ENCODE results near the gene ZGRF1. TPM values are rescaled to one million over a fixed set of nuclear protein-coding genes. Genes with fewer than 3 reads are reported as not detected.
"Not testable (repeated sequence)": the region's sequence is repeated elsewhere in the genome, so short reads cannot be mapped to it uniquely, and the experiment has no call there.

The ZGRF1 gene
- total and polyA plus RNA-seq, 2 donors (not counting 1 experiment from before 2014, with no cell fraction given) = 4.6 to 13.0 TPM

- Mint-ChIP-seq H3K9me3 (ENCODE audit: insufficient read depth) (no peaks in the 10 kb centered on the region), H3K27ac (no peak overlapping the region), H3K4me3 (no peak overlapping the region), H3K27me3 (peaks cover 43% of the 10 kb centered on the region), H3K4me1 (no peaks in the 10 kb centered on the region)
- H3K4me2 ChIP-seq (replicated peaks; ENCODE audit: low read depth, low read length, poor library complexity, severe bottlenecking) = no peak overlapping the region
- H3K36me3 ChIP-seq (replicated peaks in 1 of 2; ENCODE audit: control extremely low read depth in 1 of 2, control insufficient read depth in 1 of 2, extremely low read depth in 1 of 2, insufficient read depth in 2 of 2, low read length in 1 of 2) = no peaks in the 10 kb centered on the region
- 86% methylated on average over 3 of the region's 5 CpGs for WGBS (ENCODE audit: insufficient coverage)
- no peak overlapping the region for H3K9ac ChIP-seq (ENCODE audit: low read length)
- H3K9me3 ChIP-seq (ENCODE audit: control extremely low read depth in 1 of 3, control insufficient read depth in 2 of 3, insufficient read depth in 1 of 3, low read length in 2 of 3) = no peaks in the 10 kb centered on the region
- H3K4me1 ChIP-seq (ENCODE audit: control insufficient read depth in 2 of 2, insufficient read depth in 2 of 2, low read length in 2 of 2) = no peaks in the 10 kb centered on the region
- ChIA-PET CTCF (interaction anchor here (0.8 to 3.5 kb wide), 3 partner anchors 10 to 260 kb away, joined by 3 to 16 read pairs (median 4); no protein-coding TSS in a partner anchor), POLR2A (no interaction called here)
- ATAC-seq (ENCODE audit: low read depth) (no peak), DNase-seq (no peak)
- intact Hi-C loops (cut with micrococcal nuclease) = no loop called here
- H3K27ac ChIP-seq (ENCODE audit: low read length in 2 of 2) = no peak overlapping the region
- TF ChIP-seq CTCF (IDR thresholded peaks at IDR 0.05) = no peak
- no peak for TF ChIP-seq EZH2 (IDR thresholded peaks at IDR 0.05; ENCODE audit: borderline replicate concordance, insufficient read depth, low read depth, low read length, poor library complexity, severe bottlenecking)
- no peak overlapping the region for H2AFZ ChIP-seq (ENCODE audit: insufficient read depth, low read depth, low read length, poor library complexity, severe bottlenecking)
- H3K79me2 ChIP-seq (ENCODE audit: control insufficient read depth, insufficient read depth, low read length) = no peaks in the 10 kb centered on the region
- H3K4me3 ChIP-seq (ENCODE audit: control extremely low read depth in 1 of 5, extremely low read depth in 1 of 5, insufficient read depth in 1 of 5, low read depth in 2 of 5, low read length in 4 of 5) = no peak overlapping the region
- no peaks in the 10 kb centered on the region for H4K20me1 ChIP-seq (ENCODE audit: control insufficient read depth, insufficient read depth, low read length, poor library complexity, severe bottlenecking)
- H3K27me3 ChIP-seq (replicated peaks in 1 of 4; ENCODE audit: control extremely low read depth in 1 of 4, control insufficient read depth in 3 of 4, insufficient read depth in 4 of 4, low read length in 3 of 4) = peaks cover 0 to 28% (median 12%) of the 10 kb centered on the region in 4 experiments
Observed at GRCh38 chr4:112502871-112503270, 133.8 kb downstream of the ZGRF1 start.

DNA sequence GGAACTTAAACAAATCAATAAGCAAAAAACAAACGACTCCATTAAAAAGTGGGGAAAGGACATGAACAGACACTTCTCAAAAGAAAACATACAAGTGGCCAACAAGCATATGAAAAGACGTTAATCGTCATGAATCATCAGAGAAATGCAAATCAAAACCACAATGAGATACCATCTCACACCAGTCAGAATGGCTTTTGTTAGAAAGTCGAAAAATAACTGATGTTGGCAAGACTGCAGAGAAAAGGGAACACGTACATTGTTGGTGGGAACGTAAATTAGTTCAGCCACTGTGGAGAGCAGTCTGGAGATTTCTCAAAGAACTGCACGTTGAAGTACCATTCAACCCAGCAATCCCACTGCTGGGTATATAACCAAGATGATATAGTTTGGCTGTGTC is 144.4 kb downstream of the ZGRF1 start:
- WGBS (ENCODE audit: insufficient coverage) = 83% methylated on average over 1 of the region's 7 CpGs
- TF ChIP-seq EZH2 (IDR thresholded peaks at IDR 0.05; ENCODE audit: borderline replicate concordance, insufficient read depth, low read depth, low read length, poor library complexity, severe bottlenecking) = no peak
- TF ChIP-seq CTCF (IDR thresholded peaks at IDR 0.05) = no peak
- Histone ChIP-seq H3K27ac (ENCODE audit: low read length in 2 of 2) (no peak overlapping the region), H3K9me3 (ENCODE audit: control extremely low read depth in 1 of 3, control insufficient read depth in 2 of 3, insufficient read depth in 1 of 3, low read length in 2 of 3) (peaks cover 0 to 7% (median 2%) of the 10 kb centered on the region in 3 donors), H3K27me3 (replicated peaks in 1 of 4; ENCODE audit: control extremely low read depth in 1 of 4, control insufficient read depth in 3 of 4, insufficient read depth in 4 of 4, low read length in 3 of 4) (no peaks in the 10 kb centered on the region), H3K36me3 (replicated peaks in 1 of 2; ENCODE audit: control extremely low read depth in 1 of 2, control insufficient read depth in 1 of 2, extremely low read depth in 1 of 2, insufficient read depth in 2 of 2, low read length in 1 of 2) (no peaks in the 10 kb centered on the region), H3K9ac (ENCODE audit: low read length) (no peak overlapping the region), H2AFZ (ENCODE audit: insufficient read depth, low read depth, low read length, poor library complexity, severe bottlenecking) (no peak overlapping the region), H4K20me1 (ENCODE audit: control insufficient read depth, insufficient read depth, low read length, poor library complexity, severe bottlenecking) (no peaks in the 10 kb centered on the region), H3K79me2 (ENCODE audit: control insufficient read depth, insufficient read depth, low read length) (no peaks in the 10 kb centered on the region), H3K4me2 (replicated peaks; ENCODE audit: low read depth, low read length, poor library complexity, severe bottlenecking) (no peak overlapping the region), H3K4me3 (ENCODE audit: control extremely low read depth in 1 of 5, extremely low read depth in 1 of 5, insufficient read depth in 1 of 5, low read depth in 2 of 5, low read length in 4 of 5) (no peak overlapping the region), H3K4me1 (ENCODE audit: control insufficient read depth in 2 of 2, insufficient read depth in 2 of 2, low read length in 2 of 2) (no peaks in the 10 kb centered on the region)
- POLR2A ChIA-PET = no interaction called here
- Mint-ChIP-seq H3K4me1 (no peaks in the 10 kb centered on the region), H3K4me3 (no peak overlapping the region), H3K9me3 (ENCODE audit: insufficient read depth) (peaks cover 8% of the 10 kb centered on the region), H3K27ac (no peak overlapping the region), H3K27me3 (no peaks in the 10 kb centered on the region)
- CTCF ChIA-PET = no interaction called here
- DNase-seq (no peak), ATAC-seq (ENCODE audit: low read depth) (no peak)
- intact Hi-C loops (cut with micrococcal nuclease) = no loop called here

DNA sequence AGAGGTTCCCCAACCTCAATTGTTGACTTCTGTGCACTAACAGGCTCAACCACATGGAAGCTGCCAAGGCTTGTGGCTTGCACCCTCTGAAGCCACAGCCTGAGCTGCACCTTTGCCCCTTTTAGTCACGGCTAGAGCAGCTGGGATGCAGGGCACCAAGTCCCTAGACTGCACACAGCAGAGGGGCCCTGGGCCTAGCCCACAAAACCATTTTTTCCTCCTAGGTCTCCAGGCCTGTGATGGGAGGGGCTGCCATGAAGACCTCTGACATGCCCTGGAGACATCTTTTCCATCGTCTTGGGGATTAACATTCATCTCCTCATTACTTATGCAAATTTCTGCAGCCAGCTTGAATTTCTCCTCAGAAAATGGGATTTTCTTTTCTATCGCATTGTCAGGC is 145.9 kb downstream of the ZGRF1 start:
- H3K4me3 Mint-ChIP-seq; H4K20me1 ChIP-seq (ENCODE audit: control insufficient read depth, insufficient read depth, low read length, poor library complexity, severe bottlenecking); POLR2A ChIA-PET; H3K4me1 ChIP-seq (ENCODE audit: control insufficient read depth in 2 of 2, insufficient read depth in 2 of 2, low read length in 2 of 2); H3K9me3 Mint-ChIP-seq (ENCODE audit: insufficient read depth); H3K27me3 Mint-ChIP-seq; H3K9me3 ChIP-seq (ENCODE audit: control extremely low read depth in 1 of 3, control insufficient read depth in 2 of 3, insufficient read depth in 1 of 3, low read length in 2 of 3); CTCF ChIA-PET; H3K27ac Mint-ChIP-seq; H3K4me3 ChIP-seq (ENCODE audit: control extremely low read depth in 1 of 5, extremely low read depth in 1 of 5, insufficient read depth in 1 of 5, low read depth in 2 of 5, low read length in 4 of 5); H3K27me3 ChIP-seq (replicated peaks in 1 of 4; ENCODE audit: control extremely low read depth in 1 of 4, control insufficient read depth in 3 of 4, insufficient read depth in 4 of 4, low read length in 3 of 4); ATAC-seq (ENCODE audit: low read depth); H3K9ac ChIP-seq (ENCODE audit: low read length); H3K4me1 Mint-ChIP-seq; H3K4me2 ChIP-seq (replicated peaks; ENCODE audit: low read depth, low read length, poor library complexity, severe bottlenecking); DNase-seq; H3K27ac ChIP-seq (ENCODE audit: low read length in 2 of 2); intact Hi-C loops (cut with micrococcal nuclease); H2AFZ ChIP-seq (ENCODE audit: insufficient read depth, low read depth, low read length, poor library complexity, severe bottlenecking); H3K36me3 ChIP-seq (replicated peaks in 1 of 2; ENCODE audit: control extremely low read depth in 1 of 2, control insufficient read depth in 1 of 2, extremely low read depth in 1 of 2, insufficient read depth in 2 of 2, low read length in 1 of 2); H3K79me2 ChIP-seq (ENCODE audit: control insufficient read depth, insufficient read depth, low read length): not testable (repeated sequence)
- 100% methylated on average over 3 of the region's 3 CpGs for WGBS (ENCODE audit: insufficient coverage)

Data from B cell (primary cell).